Thoracic aorta (tissue), 2 donors: ENCODE measurements around the gene MROH2A. TPM values are rescaled to one million over a fixed set of nuclear protein-coding genes. Genes with fewer than 3 reads are reported as not detected.
"Not testable (repeated sequence)": the region's sequence is repeated elsewhere in the genome, so short reads cannot be mapped to it uniquely, and the experiment has no call there.

ENCODE experiments used
- ATAC-seq: fragments of 150-250 bp; one replicate; pipeline ENCODE4 v1.8.0; 2017; ENCODE audit warnings: low read depth; ENCODE audit not compliant: insufficient number of reproducible peaks, low FRiP score
- DNase-seq: peaks from one replicate; pipeline ENCODE4 v3.0.0-alpha.2; 2020; ENCODE audit warnings: low spot score
- H3K27ac ChIP-seq, 2 donors: fragments of 200-600 bp; sonication (generic); 1 replicate in 1 of 2; 2 replicates in 1 of 2; pipeline ENCODE4 v1.5.1; 2016; ENCODE audit warnings: mild to moderate bottlenecking in 2 of 2, moderate library complexity in 2 of 2
- H3K27me3 ChIP-seq: fragments of 200-600 bp; sonication (generic); replicated peaks from 2 replicates; pipeline ENCODE4 v1.6.0; 2016; ENCODE audit warnings: mild to moderate bottlenecking; ENCODE audit not compliant: insufficient read depth
- H3K36me3 ChIP-seq: fragments of 200-600 bp; sonication (generic); one replicate; pipeline ENCODE4 v1.5.1; 2016
- H3K4me1 ChIP-seq, 2 donors: fragments of 200-600 bp; sonication (generic); 1 replicate in 1 of 2; 2 replicates in 1 of 2; pipeline versions ENCODE4 v1.5.1 to v1.6.0; 2016; ENCODE audit warnings: low read depth in 2 of 2, mild to moderate bottlenecking in 1 of 2; ENCODE audit not compliant: control insufficient read depth in 1 of 2
- H3K4me3 ChIP-seq: fragments of 200-600 bp; sonication (generic); 2 replicates; pipeline ENCODE4 v1.5.1; 2016; ENCODE audit warnings: mild to moderate bottlenecking
- H3K9me3 ChIP-seq: fragments of 200-600 bp; sonication (generic); 2 replicates; pipeline ENCODE4 v1.5.1; 2016
- CTCF ChIP-seq: fragments of 200-600 bp; sonication (generic); IDR thresholded peaks from one replicate; pipeline ENCODE4 v1.5.1; 2019; ENCODE audit warnings: antibody characterized with exemption
- total RNA-seq, 2 donors: library from RNA; depleted of rRNA; stranded (reverse); fragments of >200 nt; gene quantifications; one replicate each; pipeline versions ENCODE4 v1.1.0 to v1.2.3, GENCODE V29; 2016

Gene MROH2A
- total RNA-seq, 2 donors from 2014 or later: not detected

GRCh38 chr2:233743464-233744259 is 34.5 kb upstream of the MROH2A start:
- Histone ChIP-seq H3K4me3 (no peak overlapping the region), H3K4me1 (no peaks in the 10 kb centered on the region), H3K9me3 (no peaks in the 10 kb centered on the region), H3K27me3 (no peaks in the 10 kb centered on the region), H3K36me3 (no peaks in the 10 kb centered on the region), H3K27ac (no peak overlapping the region)
- no peak for TF ChIP-seq CTCF
- ATAC-seq: no peak
- DNase-seq: no peak

- Histone ChIP-seq H3K27me3 (no peaks in the 10 kb centered on the region), H3K36me3 (no peaks in the 10 kb centered on the region), H3K27ac (no peak overlapping the region), H3K4me3 (no peak overlapping the region), H3K9me3 (no peaks in the 10 kb centered on the region), H3K4me1 (no peaks in the 10 kb centered on the region)
- no peak for TF ChIP-seq CTCF
- DNase-seq (no peak), ATAC-seq (no peak)
Observed at GRCh38 chr2:233745073-233745755, 32.9 kb upstream of the MROH2A start.

- not testable (repeated sequence) for H3K27ac ChIP-seq, H3K27me3 ChIP-seq, ATAC-seq, H3K9me3 ChIP-seq, DNase-seq, H3K4me1 ChIP-seq, H3K4me3 ChIP-seq, H3K36me3 ChIP-seq
Observed at GRCh38 chr2:233745838-233746237, 32.3 kb upstream of the MROH2A start.

GRCh38 chr2:233746475-233747282 is 31.5 kb upstream of the MROH2A start:
- H3K4me1 ChIP-seq: no peaks in the 10 kb centered on the region
- no peak overlapping the region for H3K4me3 ChIP-seq
- DNase-seq (no peak), ATAC-seq (no peak)
- H3K27ac ChIP-seq: no peak overlapping the region
- TF ChIP-seq CTCF: no peak
- no peaks in the 10 kb centered on the region for H3K27me3 ChIP-seq
- no peaks in the 10 kb centered on the region for H3K9me3 ChIP-seq
- H3K36me3 ChIP-seq: no peaks in the 10 kb centered on the region

GRCh38 chr2:233747283-233747544 is 30.9 kb upstream of the MROH2A start:
- Histone ChIP-seq H3K4me1 (no peaks in the 10 kb centered on the region), H3K9me3 (no peaks in the 10 kb centered on the region), H3K27me3 (no peaks in the 10 kb centered on the region), H3K36me3 (no peaks in the 10 kb centered on the region), H3K27ac (no peak overlapping the region), H3K4me3 (no peak overlapping the region)
- ATAC-seq (no peak), DNase-seq (no peak)
- no peak for TF ChIP-seq CTCF

- not testable (repeated sequence) for DNase-seq, H3K4me3 ChIP-seq, ATAC-seq, H3K36me3 ChIP-seq, H3K27ac ChIP-seq, H3K4me1 ChIP-seq, H3K9me3 ChIP-seq, H3K27me3 ChIP-seq
Observed at GRCh38 chr2:233750689-233751088, 27.4 kb upstream of the MROH2A start.

- not testable (repeated sequence) for ATAC-seq, DNase-seq, H3K27ac ChIP-seq, H3K4me3 ChIP-seq, H3K27me3 ChIP-seq, H3K4me1 ChIP-seq, H3K9me3 ChIP-seq, H3K36me3 ChIP-seq
Observed at GRCh38 chr2:233751212-233752009, 26.7 kb upstream of the MROH2A start.
